Epithelial cell of esophagus (primary cell): ENCODE results near the gene UGT2B17.
"Not testable (repeated sequence)": the region's sequence is repeated elsewhere in the genome, so short reads cannot be mapped to it uniquely, and the experiment has no call there.

Source experiments
- DNase-seq: peaks from one replicate; pipeline ENCODE4 v3.0.0; 2010; ENCODE audit warnings: low read depth
- H3K4me3 ChIP-seq: 2 replicates; pipeline ENCODE4 v1.5.1; 2011; ENCODE audit warnings: mild to moderate bottlenecking, low read length, control low read depth
- CTCF ChIP-seq: IDR thresholded peaks from 2 replicates; pipeline ENCODE4 v1.5.1; 2011; ENCODE audit warnings: low read depth, mild to moderate bottlenecking, low read length, control low read depth, inconsistent platforms; ENCODE audit not compliant: insufficient read depth; ENCODE audit errors: missing control alignments

Gene UGT2B17

DNA sequence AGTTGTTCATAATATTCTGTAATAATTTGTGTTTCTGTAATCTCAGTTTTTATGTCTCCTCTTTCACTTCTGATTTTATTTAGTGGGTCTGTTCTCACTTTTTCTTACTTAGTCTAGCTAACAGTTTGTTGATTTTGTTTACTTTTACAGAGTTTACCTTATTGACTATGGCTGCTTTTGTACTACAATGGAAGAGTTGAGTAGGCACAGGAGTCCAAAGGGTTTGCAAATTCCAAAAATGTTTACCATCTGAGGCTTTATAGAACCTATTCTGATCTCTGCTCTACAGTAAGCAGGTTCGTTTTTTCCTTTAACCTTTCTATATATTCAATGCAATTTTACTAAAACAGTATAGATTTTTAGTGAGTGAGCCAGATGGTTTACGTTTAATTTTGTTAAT is 55.1 kb downstream of the UGT2B17 start:
- no peak for DNase-seq
- no peak overlapping the region for H3K4me3 ChIP-seq
- TF ChIP-seq CTCF = no peak

DNA sequence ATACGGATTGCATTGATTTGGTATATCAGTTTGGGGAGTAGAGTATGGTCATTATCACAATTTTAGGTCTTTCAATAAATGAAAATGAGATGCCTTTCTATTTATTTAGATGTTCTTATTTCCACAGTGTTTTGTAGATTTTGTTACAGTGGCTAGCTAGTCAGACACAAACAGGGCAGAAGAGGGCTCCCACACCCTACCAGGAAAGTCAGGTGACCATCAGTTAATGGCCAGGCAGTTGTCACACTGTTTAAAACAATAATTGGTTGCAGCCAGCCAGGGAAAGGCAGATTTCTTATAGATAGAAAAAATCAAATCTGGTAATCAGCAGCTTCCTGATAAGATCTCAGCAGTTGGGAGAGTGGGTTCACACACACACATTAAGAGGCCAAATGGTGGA is 57.2 kb downstream of the UGT2B17 start:
- H3K4me3 ChIP-seq = no peak overlapping the region
- TF ChIP-seq CTCF = no peak
- no peak for DNase-seq

- not testable (repeated sequence) for H3K4me3 ChIP-seq, DNase-seq
Observed at GRCh38 chr4:68505452-68505851, 70.7 kb downstream of the UGT2B17 start.

DNA sequence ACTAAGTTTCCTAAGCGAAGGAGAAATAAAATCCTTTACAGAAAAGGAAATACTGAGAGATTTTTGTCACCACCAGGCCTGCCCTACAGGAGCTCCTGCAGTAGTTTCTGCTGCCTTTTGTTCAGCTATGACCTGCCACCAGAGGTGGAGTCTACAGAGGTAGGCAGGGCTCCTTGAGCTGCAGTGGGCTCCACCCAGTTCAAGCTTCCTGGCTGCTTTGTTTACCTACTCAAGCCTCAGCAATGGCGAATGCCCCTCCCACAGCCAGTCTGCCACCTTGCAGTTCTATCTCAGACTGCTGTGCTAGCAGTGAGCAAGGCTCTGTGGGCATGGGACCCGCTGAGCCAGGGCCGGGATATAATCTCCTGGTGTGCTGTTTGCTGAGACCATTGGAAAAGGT is 71.3 kb downstream of the UGT2B17 start:
- not testable (repeated sequence) for H3K4me3 ChIP-seq, DNase-seq

DNA sequence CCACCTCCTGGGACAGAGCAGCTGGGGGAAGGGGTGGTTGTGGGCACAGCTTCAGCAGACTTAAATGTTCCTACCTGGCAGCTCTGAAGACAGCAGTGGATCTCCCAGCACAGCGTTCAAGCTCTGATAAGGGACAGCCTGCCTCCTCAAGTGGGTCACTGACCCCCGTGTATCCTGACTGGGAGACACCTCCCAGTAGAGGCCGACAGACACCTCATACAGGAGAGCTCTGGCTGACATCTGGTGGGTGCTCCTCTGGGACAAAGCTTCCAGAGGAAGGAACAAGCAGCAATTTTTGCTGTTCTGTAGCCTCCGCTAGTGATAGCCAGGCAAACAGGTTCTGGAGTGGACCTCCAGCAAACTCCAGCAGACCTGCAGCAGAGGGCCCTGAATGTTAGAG is 72.7 kb downstream of the UGT2B17 start:
- not testable (repeated sequence) for H3K4me3 ChIP-seq, DNase-seq

DNA sequence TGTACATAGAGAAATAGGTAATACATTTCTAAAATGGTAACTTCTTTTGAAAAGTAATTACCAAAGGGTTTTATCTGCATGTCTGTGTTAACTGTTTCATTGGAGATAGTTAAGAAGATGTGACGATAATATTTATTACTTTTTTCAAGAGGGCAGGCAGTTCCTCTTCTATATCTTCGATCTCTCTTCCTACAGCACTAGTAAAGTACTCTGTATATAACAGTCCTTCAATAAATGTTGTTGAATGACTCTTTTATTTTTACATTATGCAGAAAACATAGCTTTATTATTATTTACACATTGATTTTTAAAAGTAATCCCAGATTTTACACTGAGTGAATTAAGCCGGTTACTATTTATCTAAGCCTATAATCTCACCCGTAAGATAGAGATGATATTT is 77.1 kb downstream of the UGT2B17 start:
- no peak overlapping the region for H3K4me3 ChIP-seq
- TF ChIP-seq CTCF = no peak
- DNase-seq = no peak

DNA sequence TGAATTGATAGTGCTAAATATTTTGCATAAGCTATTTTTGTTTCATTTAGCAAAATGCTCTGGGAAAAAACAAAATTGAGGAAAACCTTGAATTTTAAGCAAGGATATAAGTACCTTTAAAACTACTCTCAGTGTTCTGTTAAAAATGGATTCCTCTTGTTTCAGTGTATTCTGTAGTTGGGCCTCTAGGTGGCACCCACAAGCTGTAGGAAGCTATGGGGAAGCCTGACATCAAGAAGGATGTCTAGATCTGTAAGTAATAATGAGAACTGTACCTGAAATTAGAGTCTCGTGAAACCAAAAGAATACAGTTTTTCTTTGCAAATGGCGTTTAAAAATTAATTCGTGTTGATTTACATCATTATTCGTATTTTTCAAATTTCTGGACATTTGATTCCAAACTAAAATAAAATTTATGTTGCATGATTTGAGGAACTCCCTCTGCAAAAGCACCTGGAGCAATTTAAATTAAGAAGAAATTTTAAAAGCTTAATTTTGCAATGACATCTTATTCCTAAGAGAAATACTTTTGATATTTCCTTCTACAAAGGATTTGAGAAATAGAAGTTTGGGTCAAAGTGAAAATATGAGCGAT is 77.6 kb downstream of the UGT2B17 start:
- peak; percentile 92 for TF ChIP-seq CTCF
- DNase-seq = peak; percentile 79
- no peak overlapping the region for H3K4me3 ChIP-seq

DNA sequence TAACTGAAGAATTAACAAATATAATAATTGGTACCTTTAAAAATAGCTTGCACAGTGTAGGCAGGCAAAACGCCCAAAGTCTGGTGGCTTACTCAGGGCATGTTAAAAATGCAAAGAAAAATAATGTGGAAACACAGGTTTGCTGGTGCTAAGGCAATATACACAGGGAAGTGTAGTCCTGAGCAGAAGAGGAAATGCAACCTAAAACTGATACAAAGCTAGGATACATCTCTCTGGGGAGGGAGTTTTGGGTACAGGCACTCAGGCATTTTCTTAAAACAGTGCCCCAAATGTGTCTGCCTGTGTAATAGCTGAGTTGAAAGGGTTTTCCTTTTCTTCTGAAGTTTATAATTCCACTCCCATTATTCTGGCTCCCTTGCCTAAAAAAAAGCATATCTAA is 81.4 kb downstream of the UGT2B17 start:
- H3K4me3 ChIP-seq = no peak overlapping the region
- TF ChIP-seq CTCF = no peak
- DNase-seq = no peak
